ENCODE data around the gene DDRGK1. TPM values are rescaled to one million over a fixed set of nuclear protein-coding genes. Genes with fewer than 3 reads are reported as not detected.

DDRGK1 gene
- total and polyA plus RNA-seq, 8 donors: 2.3 to 108 (median 52.4) TPM

DNA sequence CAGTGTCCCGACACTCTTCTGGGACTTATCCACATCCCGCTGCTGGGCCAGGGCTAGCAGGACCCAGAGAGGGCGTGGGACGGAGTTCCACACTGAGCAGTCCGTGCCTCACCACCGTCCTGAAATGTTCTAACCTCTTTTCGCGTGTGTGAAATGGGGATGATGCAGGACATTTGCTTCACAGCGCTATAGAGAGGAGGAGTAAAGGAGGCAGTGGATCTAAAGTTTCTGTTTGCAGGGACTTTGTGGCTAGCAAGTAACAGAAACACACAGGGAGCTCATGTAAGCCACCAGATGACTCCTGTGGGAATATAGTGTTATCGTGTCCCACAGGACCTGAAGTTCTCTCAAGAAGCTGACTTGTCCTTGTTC lies 5.5 kb upstream of the DDRGK1 start:
- H3K9me3 ChIP-seq: no peaks in the 10 kb centered on the region
- TF ChIP-seq, protein P1, sequence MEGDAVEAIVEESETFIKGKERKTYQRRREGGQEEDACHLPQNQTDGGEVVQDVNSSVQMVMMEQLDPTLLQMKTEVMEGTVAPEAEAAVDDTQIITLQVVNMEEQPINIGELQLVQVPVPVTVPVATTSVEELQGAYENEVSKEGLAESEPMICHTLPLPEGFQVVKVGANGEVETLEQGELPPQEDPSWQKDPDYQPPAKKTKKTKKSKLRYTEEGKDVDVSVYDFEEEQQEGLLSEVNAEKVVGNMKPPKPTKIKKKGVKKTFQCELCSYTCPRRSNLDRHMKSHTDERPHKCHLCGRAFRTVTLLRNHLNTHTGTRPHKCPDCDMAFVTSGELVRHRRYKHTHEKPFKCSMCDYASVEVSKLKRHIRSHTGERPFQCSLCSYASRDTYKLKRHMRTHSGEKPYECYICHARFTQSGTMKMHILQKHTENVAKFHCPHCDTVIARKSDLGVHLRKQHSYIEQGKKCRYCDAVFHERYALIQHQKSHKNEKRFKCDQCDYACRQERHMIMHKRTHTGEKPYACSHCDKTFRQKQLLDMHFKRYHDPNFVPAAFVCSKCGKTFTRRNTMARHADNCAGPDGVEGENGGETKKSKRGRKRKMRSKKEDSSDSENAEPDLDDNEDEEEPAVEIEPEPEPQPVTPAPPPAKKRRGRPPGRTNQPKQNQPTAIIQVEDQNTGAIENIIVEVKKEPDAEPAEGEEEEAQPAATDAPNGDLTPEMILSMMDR (IDR thresholded peaks at IDR 0.05): no peak
- TF ChIP-seq POLR2A (IDR thresholded peaks at IDR 0.05) (no peak), POLR2AphosphoS5 (IDR thresholded peaks at IDR 0.05) (no peak), EP300 (IDR thresholded peaks at IDR 0.05) (no peak)
- no peaks in the 10 kb centered on the region for H3K27me3 ChIP-seq
- no peak for DNase-seq
- peaks cover 0 to 20% (median 19%) of the 10 kb centered on the region in 4 donors for H3K36me3 ChIP-seq
- WGBS, 5 donors: 1 to 4% (median 1%) methylated on average over 8 to 10 of the region's 10 CpGs
- peak overlapping the region; percentile 73 to 94 (median 86) for H3K4me3 ChIP-seq
- peaks cover 11 to 28% (median 21%) of the 10 kb centered on the region in 4 donors for H3K4me1 ChIP-seq
- H3K27ac ChIP-seq: peak overlapping the region in 4 of 5 donors; percentile 83 to 91 (median 88)
- intact Hi-C loops (cut with DNase I; ENCODE audit: low total_unique reads): no loop called here

DNA sequence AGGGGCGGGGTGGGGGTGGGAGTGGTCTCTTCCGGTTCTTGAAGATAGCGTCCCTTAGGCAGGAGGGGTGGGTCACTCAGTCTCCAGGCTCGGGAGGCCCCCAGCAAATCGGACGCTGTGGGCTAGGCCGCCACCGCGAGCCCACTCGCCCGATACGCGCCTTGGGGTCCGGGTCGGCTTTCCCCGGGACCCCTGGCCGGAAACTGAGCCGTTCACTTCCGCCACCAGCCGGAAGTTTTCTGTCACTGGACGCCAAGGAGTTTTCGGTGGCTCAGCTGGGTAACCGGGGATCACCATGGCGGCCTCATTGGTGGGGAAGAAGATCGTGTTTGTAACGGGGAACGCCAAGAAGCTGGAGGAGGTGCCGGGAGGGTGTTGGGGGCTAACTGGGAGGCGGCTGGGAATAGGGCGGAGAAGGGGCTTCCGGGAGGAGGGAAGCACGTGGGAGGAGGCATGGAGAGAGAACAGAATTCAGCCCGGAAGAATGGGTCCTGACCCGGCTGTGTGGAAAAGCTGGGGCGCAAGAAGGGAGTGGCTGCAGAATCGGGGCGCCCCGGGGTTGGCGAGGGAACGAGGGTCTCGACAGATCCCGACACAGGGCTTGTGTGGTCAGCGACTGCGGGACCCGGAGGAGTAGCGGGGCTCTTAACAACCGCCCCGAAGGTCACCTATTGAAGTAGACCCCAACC lies 4.9 kb upstream of the DDRGK1 start, which contains the start of gene ITPA:
Gene ITPA (plus strand): TSS at position 242 of the 689 bp plus-strand sequence. CDS start 54 bp downstream, at position 296.
- no peaks in the 10 kb centered on the region for H3K27me3 ChIP-seq
- intact Hi-C loops (cut with DNase I; ENCODE audit: low total_unique reads): no loop called here
- H3K4me3 ChIP-seq: peak within 1 kb of the TSS; percentile 73 to 94 (median 86)
- H3K4me1 ChIP-seq: peaks cover 11 to 32% (median 23%) of the 10 kb centered on the region in 4 donors
- H3K27ac ChIP-seq: peak within 1 kb of the TSS; percentile 83 to 91 (median 87)
- no peaks in the 10 kb centered on the region for H3K9me3 ChIP-seq
- DNase-seq: peak; percentile 57 to 85
- no peak for TF ChIP-seq EP300 (IDR thresholded peaks at IDR 0.05)
- TF ChIP-seq POLR2AphosphoS5 (IDR thresholded peaks at IDR 0.05): peak in 1 of 3 donors; percentile 41
- 0% methylated on average over 35 to 48 of the region's 48 CpGs for WGBS, 5 donors
- H3K36me3 ChIP-seq: peaks cover 0 to 15% (median 14%) of the 10 kb centered on the region in 4 donors

DNA sequence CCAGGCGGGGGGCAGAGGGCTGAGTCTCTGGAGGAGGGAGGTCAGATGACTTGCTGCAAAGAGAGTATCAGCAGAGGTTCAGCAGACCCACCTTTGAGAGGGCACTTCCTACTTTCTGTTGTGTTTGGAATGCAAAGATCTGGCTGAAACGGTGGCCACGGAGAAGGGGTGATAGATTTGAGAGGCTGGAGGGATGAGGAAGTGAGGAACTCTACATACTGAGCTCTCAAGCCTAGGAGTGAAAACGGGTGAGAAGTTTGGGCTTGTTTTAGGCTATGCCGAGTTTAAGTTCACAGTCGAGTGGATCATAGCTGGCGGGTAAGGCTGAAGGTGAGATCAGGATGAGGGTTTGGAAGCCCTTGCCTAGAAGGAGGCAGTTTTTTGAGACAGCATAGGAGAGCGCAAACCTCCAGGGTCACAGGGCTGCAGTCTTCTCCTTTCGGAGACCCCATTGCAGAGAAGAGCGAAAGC lies 4.3 kb upstream of the DDRGK1 start:
- Histone ChIP-seq H3K27me3 (no peaks in the 10 kb centered on the region), H3K4me1 (peaks cover 11 to 34% (median 25%) of the 10 kb centered on the region in 4 donors), H3K4me3 (peak overlapping the region; percentile 73 to 94 (median 86)), H3K27ac (peak overlapping the region; percentile 83 to 91 (median 87)), H3K9me3 (no peaks in the 10 kb centered on the region), H3K36me3 (peaks cover 0 to 9% (median 9%) of the 10 kb centered on the region in 4 donors)
- 1 to 5% (median 2%) methylated on average over 9 to 10 of the region's 10 CpGs for WGBS, 5 donors
- TF ChIP-seq EP300 (IDR thresholded peaks at IDR 0.05) (no peak), POLR2A (IDR thresholded peaks at IDR 0.05) (no peak), POLR2AphosphoS5 (IDR thresholded peaks at IDR 0.05) (no peak)
- TF ChIP-seq, protein P1 (IDR thresholded peaks at IDR 0.05): no peak
- peak in 1 of 2 donors; percentile 32 for DNase-seq
- intact Hi-C loops (cut with DNase I; ENCODE audit: low total_unique reads): no loop called here

DNA sequence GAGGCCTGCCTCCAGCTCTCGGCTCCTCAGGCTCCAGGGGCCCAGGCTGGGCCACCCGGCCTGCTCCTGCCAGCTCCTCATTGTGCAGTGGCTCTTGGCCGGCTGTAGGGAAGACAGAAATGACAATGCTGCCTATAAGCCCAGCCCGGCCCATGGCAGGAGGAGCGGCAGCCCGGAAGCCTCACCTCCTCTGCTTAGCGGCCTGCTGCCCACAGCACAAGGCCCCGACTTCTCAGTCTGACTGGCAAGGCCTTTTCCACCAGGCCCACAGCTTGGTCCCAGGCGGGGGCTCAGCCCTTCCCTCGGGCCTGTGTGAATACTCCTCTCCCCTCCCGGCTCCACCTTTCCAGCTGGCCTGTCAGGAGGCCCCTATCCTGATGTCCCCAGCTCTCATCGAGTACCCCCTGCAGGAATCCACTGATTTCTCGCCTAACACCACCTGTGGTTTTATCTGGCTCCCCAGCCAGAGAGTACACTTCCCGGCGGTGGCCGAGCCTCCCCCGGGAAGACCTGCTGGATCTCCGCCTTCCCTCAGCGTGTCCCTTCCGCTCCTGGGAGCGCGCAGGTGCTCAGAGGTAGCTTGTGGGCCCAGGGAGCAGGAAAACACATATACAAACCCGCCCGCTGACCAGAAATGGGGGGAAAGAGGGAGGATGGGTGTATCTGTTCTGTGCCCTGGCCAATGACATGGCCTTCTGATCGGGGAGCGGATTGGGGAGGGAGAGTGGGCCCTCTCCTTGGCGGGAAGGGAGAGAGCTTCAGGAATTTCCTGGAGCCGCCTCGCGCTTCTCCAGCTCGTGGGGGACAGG lies 963 bp downstream of the DDRGK1 start:
- peak overlapping the region; percentile 80 to 91 (median 86) for H3K4me3 ChIP-seq
- H3K27ac ChIP-seq: peak overlapping the region; percentile 90 to 98 (median 94)
- 4 to 16% (median 8%) methylated on average over 28 to 31 of the region's 31 CpGs for WGBS, 5 donors
- H3K36me3 ChIP-seq: peaks cover 22 to 43% (median 40%) of the 10 kb centered on the region in 4 donors
- no peaks in the 10 kb centered on the region for H3K9me3 ChIP-seq
- H3K27me3 ChIP-seq: no peaks in the 10 kb centered on the region
- DNase-seq: peak; percentile 33 to 58
- intact Hi-C loops (cut with DNase I; ENCODE audit: low total_unique reads): no loop called here
- TF ChIP-seq POLR2AphosphoS5 (IDR thresholded peaks at IDR 0.05): no peak
- TF ChIP-seq EP300 (IDR thresholded peaks at IDR 0.05): no peak
- TF ChIP-seq, protein P1 (IDR thresholded peaks at IDR 0.05): no peak
- TF ChIP-seq POLR2A (IDR thresholded peaks at IDR 0.05): no peak
- H3K4me1 ChIP-seq: peaks cover 15 to 32% (median 27%) of the 10 kb centered on the region in 4 donors
